Right cardiac atrium (tissue), 5 donors: ENCODE results near the gene CCDC117. TPM values are rescaled to one million over a fixed set of nuclear protein-coding genes. Genes with fewer than 3 reads are reported as not detected.

Source experiments
- ATAC-seq, 2 donors: fragments of 200-7000 bp; cut with Tn5 transposase; one replicate each; pipeline versions ENCODE4 v1.8.0 to v1.9.1; 2020; ENCODE audit warnings: moderate library complexity in 2 of 2, mild to moderate bottlenecking in 1 of 2
- DNase-seq, 3 donors: peaks; one replicate each; pipeline ENCODE4 v3.0.0-alpha.2; 2020
- H3K27ac ChIP-seq: one replicate; pipeline ENCODE4 v1.5.1; 2013; ENCODE audit warnings: mild to moderate bottlenecking, low read length, control low read depth, moderate library complexity
- H3K27me3 ChIP-seq: one replicate; pipeline ENCODE4 v1.6.1; 2013; ENCODE audit not compliant: control insufficient read depth, insufficient read depth
- H3K4me1 ChIP-seq: one replicate; pipeline ENCODE4 v1.6.1; 2013; ENCODE audit warnings: low read length; ENCODE audit not compliant: control insufficient read depth, insufficient read depth
- H3K4me3 ChIP-seq: one replicate; pipeline ENCODE4 v1.5.1; 2013; ENCODE audit warnings: low read length, control low read depth
- H3K9me3 ChIP-seq: one replicate; pipeline ENCODE4 v1.6.1; 2013; ENCODE audit warnings: low read length; ENCODE audit not compliant: control insufficient read depth
- WGBS: extraction: QIAGEN DNeasy Blood & Tissue Kit; methylation state at CpG from one replicate; pipeline ENCODE4 v1.1.7; 2013; 5-methylcytosine and 5-hydroxymethylcytosine counted together
- intact Hi-C, 4 donors: fragments of 100-400 bp; cut with DNase I; formaldehyde crosslinking; loops; one replicate each; pipeline versions ENCODE4 v1.11.0 to v1.14.0; 2022 to 2023
- polyA plus RNA-seq: library from polyadenylated mRNA; stranded (reverse); fragments of 200-250 nt; gene quantifications from one replicate; pipeline ENCODE4 v1.2.3, GENCODE V29; 2013
- total RNA-seq, 4 donors: library from RNA; stranded (reverse); fragmentation: NEBNext Ultra II Directional; extraction: Animal tissue kit (Norgen Biotek cat#: 25700); gene quantifications; one replicate each; pipeline ENCODE4 v1.2.1, GENCODE V29; 2021
- donor health status: healthy with polysubstance abuse.
- donor health status: DM: no; HTN: yes; CAD: no.
- donor health status: DM: no; HTN: no; CAD: no.
- donor health status: DM: no; HTN: yes; CAD: no; lungs with severe emphysema.
- donor health status: DM: yes; HTN: yes; CAD: no.

CCDC117 gene
- total and polyA plus RNA-seq, 5 donors, result 6.6 to 14.0 (median 13.3) TPM

- DNase-seq, result no peak
- peaks cover 2% of the 10 kb centered on the region for H3K4me1 ChIP-seq
- no peak overlapping the region for H3K27ac ChIP-seq
- peak in 1 of 2 donors; percentile 29 for ATAC-seq
- no peak overlapping the region for H3K4me3 ChIP-seq
- intact Hi-C loops, result no loop called here
- no peaks in the 10 kb centered on the region for H3K9me3 ChIP-seq
- H3K27me3 ChIP-seq, result no peaks in the 10 kb centered on the region
- 87% methylated on average over 15 of the region's 15 CpGs for WGBS
Observed at GRCh38 chr22:28792491-28793383, 20.2 kb downstream of the CCDC117 start.

- H3K9me3 ChIP-seq, result no peaks in the 10 kb centered on the region
- no peak overlapping the region for H3K4me3 ChIP-seq
- DNase-seq (no peak), ATAC-seq (no peak)
- H3K4me1 ChIP-seq, result peaks cover 2% of the 10 kb centered on the region
- no peak overlapping the region for H3K27ac ChIP-seq
- intact Hi-C loops, result no loop called here
- no peaks in the 10 kb centered on the region for H3K27me3 ChIP-seq
- WGBS, result 68% methylated on average over 4 of the region's 4 CpGs
Observed at GRCh38 chr22:28793976-28794584, 21.6 kb downstream of the CCDC117 start.

GRCh38 chr22:28795071-28795693, 22.7 kb downstream of the CCDC117 start:
- DNase-seq (no peak), ATAC-seq (no peak)
- Histone ChIP-seq H3K27ac (no peak overlapping the region), H3K4me1 (peaks cover 2% of the 10 kb centered on the region), H3K4me3 (no peak overlapping the region), H3K9me3 (no peaks in the 10 kb centered on the region), H3K27me3 (no peaks in the 10 kb centered on the region)
- 74% methylated on average over 6 of the region's 6 CpGs for WGBS
- intact Hi-C loops, result no loop called here

- Histone ChIP-seq H3K27ac (no peak overlapping the region), H3K27me3 (no peaks in the 10 kb centered on the region), H3K4me1 (peaks cover 2% of the 10 kb centered on the region), H3K4me3 (no peak overlapping the region), H3K9me3 (no peaks in the 10 kb centered on the region)
- intact Hi-C loops, result no loop called here
- DNase-seq (no peak), ATAC-seq (no peak)
- 74% methylated on average over 5 of the region's 5 CpGs for WGBS
Observed at GRCh38 chr22:28795932-28796856, 23.7 kb downstream of the CCDC117 start.

- Histone ChIP-seq H3K4me3 (peak overlapping the region; percentile 82), H3K27ac (peak overlapping the region; percentile 86), H3K9me3 (no peaks in the 10 kb centered on the region), H3K4me1 (no peaks in the 10 kb centered on the region), H3K27me3 (no peaks in the 10 kb centered on the region)
- intact Hi-C loops, result no loop called here
- ATAC-seq (peak; percentile 17 to 60), DNase-seq (peak in 1 of 3 donors; percentile 47)
- 3% methylated on average over 7 of the region's 7 CpGs for WGBS
Observed at GRCh38 chr22:28798810-28799605, 26.5 kb downstream of the CCDC117 start.

GRCh38 chr22:28799606-28800307, 27.3 kb downstream of the CCDC117 start:
- H3K4me3 ChIP-seq, result peak overlapping the region; percentile 82
- H3K9me3 ChIP-seq, result no peaks in the 10 kb centered on the region
- no peaks in the 10 kb centered on the region for H3K27me3 ChIP-seq
- H3K27ac ChIP-seq, result peak overlapping the region; percentile 86
- H3K4me1 ChIP-seq, result no peaks in the 10 kb centered on the region
- intact Hi-C loops, result no loop called here
- WGBS, result 0% methylated on average over 31 of the region's 31 CpGs
- ATAC-seq (peak; percentile 91 to 92), DNase-seq (peak; percentile 83 to 92 (median 92))

- under 1% methylated on average over 78 of the region's 78 CpGs for WGBS
- Histone ChIP-seq H3K9me3 (no peaks in the 10 kb centered on the region), H3K27ac (peak within 1 kb of the TSS; percentile 86), H3K4me3 (peak within 1 kb of the TSS; percentile 82), H3K4me1 (no peaks in the 10 kb centered on the region), H3K27me3 (no peaks in the 10 kb centered on the region)
- intact Hi-C loops, result no loop called here
- peak; percentile 98 to 99 for ATAC-seq
- peak; percentile 96 to 98 (median 97) for DNase-seq
Observed at GRCh38 chr22:28800308-28801041, 28.0 kb downstream of the CCDC117 start, which contains the start of gene XBP1. Gene XBP1 (minus strand): TSS chr22:28800569.

- DNase-seq (no peak), ATAC-seq (no peak)
- H3K27me3 ChIP-seq, result no peaks in the 10 kb centered on the region
- H3K4me3 ChIP-seq, result peak overlapping the region; percentile 21
- no peaks in the 10 kb centered on the region for H3K9me3 ChIP-seq
- 53% methylated on average over 14 of the region's 14 CpGs for WGBS
- H3K4me1 ChIP-seq, result no peaks in the 10 kb centered on the region
- no peak overlapping the region for H3K27ac ChIP-seq
- intact Hi-C loops, result no loop called here
Observed at GRCh38 chr22:28801845-28802594, 29.5 kb downstream of the CCDC117 start.
